ENCODE results near the gene SLC35B4.
A peak's percentile ranks its signal among the peaks of the same experiment; 100 is the strongest.
"Not testable (repeated sequence)": the region's sequence is repeated elsewhere in the genome, so short reads cannot be mapped to it uniquely, and the experiment has no call there.

The SLC35B4 gene

GRCh38 chr7:134317434-134317833, 704 bp upstream of the SLC35B4 start:
- Mint-ChIP-seq H3K36me3 (no peaks in the 10 kb centered on the region), H3K27me3 (peaks cover 2% of the 10 kb centered on the region), H3K27ac (peak overlapping the region; percentile 86), H3K4me3 (peak overlapping the region; percentile 92), H3K4me1 (ENCODE audit: low read depth) (peaks cover 21% of the 10 kb centered on the region), H3K9me3 (ENCODE audit: low read depth) (no peaks in the 10 kb centered on the region)

- peak overlapping the region; percentile 90 for H3K4me3 Mint-ChIP-seq
- peaks cover 21% of the 10 kb centered on the region for H3K4me1 Mint-ChIP-seq (ENCODE audit: low read depth)
- H3K27me3 Mint-ChIP-seq = no peaks in the 10 kb centered on the region
- H3K9me3 Mint-ChIP-seq (ENCODE audit: low read depth) = no peaks in the 10 kb centered on the region
- peak overlapping the region; percentile 80 for H3K27ac Mint-ChIP-seq
- H3K36me3 Mint-ChIP-seq = peaks cover 2% of the 10 kb centered on the region
Measured at GRCh38 chr7:134315679-134316538, 821 bp downstream of the SLC35B4 start.

- H3K36me3 Mint-ChIP-seq = peaks cover 4% of the 10 kb centered on the region
- peaks cover 25% of the 10 kb centered on the region for H3K4me1 Mint-ChIP-seq (ENCODE audit: low read depth)
- H3K27ac Mint-ChIP-seq = no peak overlapping the region
- no peaks in the 10 kb centered on the region for H3K9me3 Mint-ChIP-seq (ENCODE audit: low read depth)
- no peaks in the 10 kb centered on the region for H3K27me3 Mint-ChIP-seq
- H3K4me3 Mint-ChIP-seq = no peak overlapping the region
Measured at GRCh38 chr7:134313543-134313942, 3.2 kb downstream of the SLC35B4 start.

- no peak overlapping the region for H3K4me3 Mint-ChIP-seq
- H3K36me3 Mint-ChIP-seq = peaks cover 4% of the 10 kb centered on the region
- H3K4me1 Mint-ChIP-seq (ENCODE audit: low read depth) = peaks cover 25% of the 10 kb centered on the region
- H3K27me3 Mint-ChIP-seq = no peaks in the 10 kb centered on the region
- H3K27ac Mint-ChIP-seq = no peak overlapping the region
- H3K9me3 Mint-ChIP-seq (ENCODE audit: low read depth) = no peaks in the 10 kb centered on the region
Measured at GRCh38 chr7:134312717-134313116, 4.0 kb downstream of the SLC35B4 start.

- Mint-ChIP-seq H3K27me3 (no peaks in the 10 kb centered on the region), H3K4me3 (no peak overlapping the region), H3K4me1 (ENCODE audit: low read depth) (peaks cover 16% of the 10 kb centered on the region), H3K27ac (no peak overlapping the region), H3K36me3 (peaks cover 6% of the 10 kb centered on the region), H3K9me3 (ENCODE audit: low read depth) (no peaks in the 10 kb centered on the region)
Measured at GRCh38 chr7:134311807-134312206, 4.9 kb downstream of the SLC35B4 start.

- H3K36me3 Mint-ChIP-seq = peaks cover 12% of the 10 kb centered on the region
- H3K27ac Mint-ChIP-seq = no peak overlapping the region
- no peak overlapping the region for H3K4me3 Mint-ChIP-seq
- no peaks in the 10 kb centered on the region for H3K27me3 Mint-ChIP-seq
- H3K4me1 Mint-ChIP-seq (ENCODE audit: low read depth) = peaks cover 3% of the 10 kb centered on the region
- no peaks in the 10 kb centered on the region for H3K9me3 Mint-ChIP-seq (ENCODE audit: low read depth)
Measured at GRCh38 chr7:134308548-134308947, 8.2 kb downstream of the SLC35B4 start.

- H3K27me3 Mint-ChIP-seq = no peaks in the 10 kb centered on the region
- peaks cover 17% of the 10 kb centered on the region for H3K36me3 Mint-ChIP-seq
- H3K27ac Mint-ChIP-seq = no peak overlapping the region
- H3K9me3 Mint-ChIP-seq (ENCODE audit: low read depth) = no peaks in the 10 kb centered on the region
- no peak overlapping the region for H3K4me3 Mint-ChIP-seq
- peaks cover 3% of the 10 kb centered on the region for H3K4me1 Mint-ChIP-seq (ENCODE audit: low read depth)
Measured at GRCh38 chr7:134307320-134307719, 9.4 kb downstream of the SLC35B4 start.

GRCh38 chr7:134302120-134302519, 14.6 kb downstream of the SLC35B4 start:
- no peaks in the 10 kb centered on the region for H3K9me3 Mint-ChIP-seq (ENCODE audit: low read depth)
- H3K4me3 Mint-ChIP-seq = no peak overlapping the region
- H3K4me1 Mint-ChIP-seq (ENCODE audit: low read depth) = no peaks in the 10 kb centered on the region
- H3K27ac Mint-ChIP-seq = no peak overlapping the region
- H3K36me3 Mint-ChIP-seq = peaks cover 19% of the 10 kb centered on the region
- no peaks in the 10 kb centered on the region for H3K27me3 Mint-ChIP-seq

GRCh38 chr7:134301592-134301991, 15.1 kb downstream of the SLC35B4 start:
- H3K27ac Mint-ChIP-seq = no peak overlapping the region
- no peaks in the 10 kb centered on the region for H3K27me3 Mint-ChIP-seq
- no peaks in the 10 kb centered on the region for H3K4me1 Mint-ChIP-seq (ENCODE audit: low read depth)
- no peaks in the 10 kb centered on the region for H3K9me3 Mint-ChIP-seq (ENCODE audit: low read depth)
- no peak overlapping the region for H3K4me3 Mint-ChIP-seq
- H3K36me3 Mint-ChIP-seq = peaks cover 18% of the 10 kb centered on the region

GRCh38 chr7:134300988-134301387, 15.7 kb downstream of the SLC35B4 start:
- Mint-ChIP-seq H3K4me3 (no peak overlapping the region), H3K27ac (no peak overlapping the region), H3K36me3 (peaks cover 19% of the 10 kb centered on the region), H3K27me3 (no peaks in the 10 kb centered on the region), H3K9me3 (ENCODE audit: low read depth) (no peaks in the 10 kb centered on the region), H3K4me1 (ENCODE audit: low read depth) (no peaks in the 10 kb centered on the region)

- Mint-ChIP-seq H3K9me3 (ENCODE audit: low read depth) (no peaks in the 10 kb centered on the region), H3K4me3 (no peak overlapping the region), H3K27me3 (no peaks in the 10 kb centered on the region), H3K36me3 (peaks cover 26% of the 10 kb centered on the region), H3K27ac (no peak overlapping the region), H3K4me1 (ENCODE audit: low read depth) (no peaks in the 10 kb centered on the region)
Measured at GRCh38 chr7:134298902-134299683, 17.6 kb downstream of the SLC35B4 start.

GRCh38 chr7:134297489-134297888, 19.2 kb downstream of the SLC35B4 start:
- no peaks in the 10 kb centered on the region for H3K9me3 Mint-ChIP-seq (ENCODE audit: low read depth)
- no peaks in the 10 kb centered on the region for H3K27me3 Mint-ChIP-seq
- H3K27ac Mint-ChIP-seq = no peak overlapping the region
- H3K36me3 Mint-ChIP-seq = peaks cover 24% of the 10 kb centered on the region
- H3K4me1 Mint-ChIP-seq (ENCODE audit: low read depth) = no peaks in the 10 kb centered on the region
- H3K4me3 Mint-ChIP-seq = no peak overlapping the region

GRCh38 chr7:134295982-134296381, 20.7 kb downstream of the SLC35B4 start:
- H3K4me3 Mint-ChIP-seq; H3K27me3 Mint-ChIP-seq; H3K9me3 Mint-ChIP-seq (ENCODE audit: low read depth); H3K27ac Mint-ChIP-seq; H3K4me1 Mint-ChIP-seq (ENCODE audit: low read depth): not testable (repeated sequence)
- peaks cover 20% of the 10 kb centered on the region for H3K36me3 Mint-ChIP-seq

- Mint-ChIP-seq H3K27ac (no peak overlapping the region), H3K4me3 (no peak overlapping the region), H3K27me3 (no peaks in the 10 kb centered on the region), H3K36me3 (peaks cover 16% of the 10 kb centered on the region), H3K4me1 (ENCODE audit: low read depth) (no peaks in the 10 kb centered on the region), H3K9me3 (ENCODE audit: low read depth) (no peaks in the 10 kb centered on the region)
Measured at GRCh38 chr7:134293002-134293740, 23.6 kb downstream of the SLC35B4 start.

- H3K27ac Mint-ChIP-seq = no peak overlapping the region
- H3K9me3 Mint-ChIP-seq (ENCODE audit: low read depth) = no peaks in the 10 kb centered on the region
Measured at GRCh38 chr7:134290286-134290685, 26.4 kb downstream of the SLC35B4 start.

More at GRCh38 chr7:134290286-134290685, 26.4 kb downstream of the SLC35B4 start:
- H3K4me1 Mint-ChIP-seq (ENCODE audit: low read depth) = no peaks in the 10 kb centered on the region
- no peak overlapping the region for H3K4me3 Mint-ChIP-seq
- H3K27me3 Mint-ChIP-seq = no peaks in the 10 kb centered on the region
- H3K36me3 Mint-ChIP-seq = peaks cover 12% of the 10 kb centered on the region
